ENCODE measurements around the gene EYS.

GRCh38 chr6:64257586-64257985, 1449.4 kb downstream of the EYS start:
- TF ChIP-seq POLR2A (IDR thresholded peaks at IDR 0.05; ENCODE audit: low read depth) (no peak), EP300 (IDR thresholded peaks at IDR 0.05) (no peak)
